GM23248 (cell line): ENCODE results near the gene COL5A3.

ENCODE experiments used
- EZH2 ChIP-seq: fragments of 200-600 bp; sonication (generic); IDR thresholded peaks from 2 replicates; pipeline ENCODE4 v1.6.1; 2018; ENCODE audit warnings: antibody characterized with exemption, mild to moderate bottlenecking; ENCODE audit not compliant: insufficient read depth, poor library complexity, severe bottlenecking
- EZH2phosphoT487 ChIP-seq: fragments of 200-600 bp; sonication (generic); IDR thresholded peaks from 2 replicates; pipeline ENCODE4 v1.6.1; 2018; ENCODE audit warnings: antibody characterized with exemption, moderate library complexity, mild to moderate bottlenecking, low read depth; ENCODE audit not compliant: insufficient read depth

GRCh38 chr19:10010939-10011338, 635 bp upstream of the COL5A3 start:
- TF ChIP-seq EZH2 (no peak), EZH2phosphoT487 (no peak)
